ENCODE measurements around the gene TMA7.

Gene TMA7

DNA sequence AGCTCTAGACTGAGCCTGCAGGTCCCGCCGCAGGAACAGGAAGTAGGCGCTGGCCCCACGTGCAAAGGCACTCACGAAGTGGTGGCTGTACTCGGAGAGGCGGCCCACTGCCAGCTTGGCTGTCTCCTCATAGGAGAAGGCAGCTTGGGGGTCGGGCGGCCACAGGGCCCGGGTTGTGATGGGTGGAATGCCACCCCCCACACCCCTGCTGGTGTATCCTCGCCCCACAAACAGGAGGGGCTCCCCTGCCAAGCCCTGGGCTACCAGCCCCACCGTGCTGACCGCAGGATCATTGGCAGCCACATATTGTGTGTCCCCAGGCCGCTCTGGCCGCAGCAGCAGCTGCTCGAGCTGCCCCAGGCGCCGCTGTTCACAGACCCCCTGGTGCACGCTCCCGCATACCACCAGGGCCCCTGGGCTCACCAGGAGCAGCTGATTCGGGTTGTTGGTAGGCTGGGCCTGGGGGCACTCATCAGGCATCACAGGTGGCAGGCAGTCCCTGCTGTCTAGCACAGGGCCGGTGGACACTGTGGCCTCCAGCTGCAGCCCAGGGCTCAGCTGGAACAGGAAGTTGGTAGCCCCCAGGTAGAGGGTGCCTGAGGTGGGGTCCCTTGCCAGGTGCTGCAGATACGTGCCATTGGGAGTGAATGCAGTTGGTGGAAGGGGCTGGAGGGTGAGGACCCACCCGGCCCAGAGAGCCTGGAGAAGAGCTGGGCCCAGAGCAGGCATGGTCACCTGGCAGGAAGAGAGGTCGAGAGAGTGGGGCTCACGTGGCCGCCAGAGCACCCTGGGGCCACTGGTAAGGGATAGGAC, 16.0 kb upstream of the TMA7 start:
- DNase-seq, result no peak

- DNase-seq, result no peak
Observed at GRCh38 chr3:48425281-48425812, 14.7 kb upstream of the TMA7 start.

GRCh38 chr3:48426401-48426909, 13.6 kb upstream of the TMA7 start:
- DNase-seq, result no peak

GRCh38 chr3:48426944-48427629, 13.0 kb upstream of the TMA7 start:
- DNase-seq, result no peak

DNA sequence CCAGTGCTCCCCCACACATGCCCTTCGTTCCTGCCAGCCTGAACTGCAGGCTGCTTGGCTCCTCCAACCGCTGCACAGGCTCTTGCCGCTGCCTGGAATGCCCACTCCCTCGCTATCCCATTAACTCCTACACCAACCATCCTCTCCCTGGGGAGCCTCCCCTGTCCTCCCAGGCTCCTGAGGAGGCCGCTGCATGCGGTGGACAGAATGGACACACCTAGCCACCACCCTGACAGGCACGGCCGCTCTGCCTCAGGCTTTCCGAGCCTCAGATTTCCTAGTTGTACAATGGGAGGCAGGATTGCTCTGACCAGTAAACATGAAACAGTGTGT, 12.5 kb upstream of the TMA7 start:
- DNase-seq, result no peak

DNA sequence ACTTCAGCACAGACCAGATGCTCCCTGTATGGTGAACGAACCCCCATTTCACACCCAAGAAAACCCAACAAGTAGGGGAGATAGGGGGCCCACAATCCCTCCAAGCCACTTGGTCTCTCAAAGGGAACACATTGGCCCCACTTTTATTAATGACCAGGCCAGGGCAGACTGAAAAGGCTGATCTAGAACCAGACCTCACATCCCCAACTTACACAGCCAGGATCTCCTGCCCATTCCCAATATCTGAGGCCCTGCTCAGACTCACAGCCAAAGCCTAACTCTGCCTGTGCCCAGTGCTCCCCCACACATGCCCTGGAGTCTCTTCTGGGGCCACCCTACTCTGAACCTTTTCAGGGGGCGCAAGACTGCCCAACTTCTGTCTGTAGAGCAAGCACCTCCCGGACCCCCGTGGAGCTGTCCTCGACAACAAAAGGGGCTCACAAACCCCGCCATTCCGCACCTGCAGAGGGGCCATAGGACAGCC, 11.9 kb upstream of the TMA7 start:
- DNase-seq, result no peak

DNA sequence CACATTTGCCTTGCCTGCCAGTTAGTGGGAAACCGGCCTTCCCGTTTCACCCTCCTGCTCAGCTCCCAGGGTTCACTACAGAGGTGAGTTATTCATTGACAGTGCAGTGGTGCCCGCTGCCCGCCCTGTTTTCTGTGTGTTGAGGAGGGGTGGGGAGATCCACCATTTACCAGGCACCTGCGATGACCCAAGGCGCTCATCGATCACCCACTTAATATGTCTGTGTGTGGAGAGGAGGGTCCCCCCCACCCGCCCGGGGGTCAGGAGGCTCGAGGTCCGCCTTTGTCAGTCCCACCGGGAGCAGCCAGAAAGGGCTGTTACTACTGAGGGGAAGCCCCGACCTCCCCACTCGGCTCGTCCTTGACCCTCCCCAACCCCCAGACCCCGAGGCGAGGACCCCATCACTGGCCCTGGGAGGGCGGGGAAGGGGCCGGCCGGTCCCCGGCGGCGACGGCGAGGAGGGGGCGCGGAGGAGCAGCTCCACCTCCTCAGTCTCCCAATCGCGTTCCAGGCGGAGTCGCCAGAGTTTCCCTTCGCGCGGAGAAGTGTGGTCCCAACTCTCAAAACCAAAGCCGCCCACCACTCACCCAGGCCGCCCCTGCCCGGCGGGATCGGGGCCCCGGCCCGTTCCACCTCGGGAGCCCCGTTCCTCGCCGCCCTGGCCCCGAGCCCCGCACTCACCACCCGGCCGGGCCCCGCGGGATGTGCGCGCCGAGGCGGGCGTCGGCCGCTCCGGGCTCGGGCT, 11.3 kb upstream of the TMA7 start:
- no peak for DNase-seq

GRCh38 chr3:48429317-48429959, 10.6 kb upstream of the TMA7 start:
- DNase-seq, result peak; percentile 71

GRCh38 chr3:48429960-48430707, 9.9 kb upstream of the TMA7 start, which contains the start of gene PLXNB1:
PLXNB1 (minus strand) TSS chr3:48430086; CDS start chr3:48424611, 5,475 bp downstream.
- no peak for DNase-seq

GRCh38 chr3:48430708-48431101, 9.4 kb upstream of the TMA7 start:
- no peak for DNase-seq

GRCh38 chr3:48431224-48432029, 8.6 kb upstream of the TMA7 start:
- DNase-seq, result no peak

GRCh38 chr3:48432411-48433371, 7.4 kb upstream of the TMA7 start:
- no peak for DNase-seq

- no peak for DNase-seq
Observed at GRCh38 chr3:48433472-48434118, 6.5 kb upstream of the TMA7 start.

- no peak for DNase-seq
Observed at GRCh38 chr3:48434591-48435222, 5.3 kb upstream of the TMA7 start.

GRCh38 chr3:48435223-48435595, 4.8 kb upstream of the TMA7 start:
- no peak for DNase-seq

DNA sequence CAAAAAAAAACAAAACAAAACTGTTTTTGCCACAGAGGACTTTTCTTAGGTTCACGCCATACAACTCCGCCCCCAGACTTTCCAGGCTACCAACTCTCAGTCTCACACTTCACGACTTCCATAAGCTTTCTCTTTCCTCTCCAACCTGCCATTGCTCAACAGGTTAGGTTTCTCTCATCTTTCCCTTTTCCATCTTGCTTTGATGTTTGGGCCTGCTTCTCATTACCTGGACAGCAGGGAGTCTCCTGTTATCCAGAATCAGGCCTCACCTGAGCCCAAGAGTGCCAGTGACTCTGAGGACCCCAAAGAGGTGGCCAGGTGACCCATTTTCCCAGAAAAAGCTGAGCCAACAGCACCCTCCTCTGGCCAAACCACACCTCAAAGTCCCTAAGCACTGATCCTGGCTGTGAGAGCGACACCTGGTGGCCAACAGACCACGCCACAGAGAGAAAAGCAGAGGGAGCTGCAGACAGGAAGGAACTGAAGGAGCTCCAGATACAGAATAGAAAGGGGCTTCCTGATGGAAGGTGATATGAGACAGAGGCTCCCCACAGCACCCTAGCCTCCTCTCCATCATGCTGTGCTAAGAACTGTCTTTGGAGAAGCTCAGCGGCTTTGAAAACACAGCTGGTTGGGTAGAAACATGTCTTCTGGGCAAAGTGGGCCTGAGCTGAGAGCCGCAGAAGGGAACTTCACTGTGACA, 4.1 kb upstream of the TMA7 start:
- DNase-seq, result peak; percentile 91

GRCh38 chr3:48436477-48436787, 3.6 kb upstream of the TMA7 start:
- no peak for DNase-seq

DNA sequence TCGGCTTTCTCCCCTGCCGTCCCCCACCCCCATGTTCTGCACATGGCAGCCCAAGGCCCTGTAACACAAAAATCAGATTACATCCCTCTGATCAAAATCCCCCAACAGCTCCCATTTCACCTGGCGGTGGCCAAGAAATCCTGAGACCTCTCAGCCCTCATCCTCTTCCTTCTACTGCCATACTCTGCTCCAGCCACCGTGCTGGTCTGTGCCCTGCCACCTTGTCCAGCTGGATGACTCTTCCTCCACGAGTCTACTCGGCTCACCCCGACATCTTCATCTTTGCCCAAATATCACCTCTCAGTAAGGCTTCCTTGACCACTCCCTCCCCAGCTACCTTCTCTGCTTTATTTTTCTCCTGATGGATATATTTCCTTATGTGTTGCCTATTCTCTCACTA, 3.2 kb upstream of the TMA7 start:
- no peak for DNase-seq
